Central memory CD8-positive, alpha-beta T cell (primary cell): ENCODE measurements around the gene ST3GAL3.

Experiments
- ATAC-seq: fragments of 150-1000 bp; cut with Tn5 transposase; replicated peaks from 2 replicates; pipeline ENCODE4 v1.10.0; 2022; ENCODE audit warnings: mild to moderate bottlenecking, moderate FRiP score, moderate number of reproducible peaks; ENCODE audit not compliant: poor library complexity, severe bottlenecking; ENCODE audit errors: extremely low read depth
- DNase-seq, 2 donors: peaks; one replicate each; pipeline ENCODE4 v3.0.0; 2021; ENCODE audit warnings: low spot score in 2 of 2
- H3K27ac Mint-ChIP-seq: one replicate; pipeline ENCODE4 v1.8.0; 2022; ENCODE audit warnings: low read depth, mild to moderate bottlenecking, moderate library complexity, mixed read lengths
- H3K27me3 Mint-ChIP-seq: one replicate; pipeline ENCODE4 v1.8.0; 2022; ENCODE audit warnings: mixed read lengths
- H3K36me3 Mint-ChIP-seq: one replicate; pipeline ENCODE4 v1.8.0; 2022; ENCODE audit warnings: mild to moderate bottlenecking, moderate library complexity, mixed read lengths; ENCODE audit not compliant: insufficient read depth
- H3K4me1 Mint-ChIP-seq: one replicate; pipeline ENCODE4 v1.8.0; 2022; ENCODE audit warnings: mixed read lengths
- H3K4me3 Mint-ChIP-seq: one replicate; pipeline ENCODE4 v1.8.0; 2022; ENCODE audit warnings: mild to moderate bottlenecking, moderate library complexity, mixed read lengths
- H3K9me3 Mint-ChIP-seq: one replicate; pipeline ENCODE4 v1.8.0; 2022; ENCODE audit warnings: mixed read lengths

Gene ST3GAL3

GRCh38 chr1:43936431-43937151, 229.3 kb downstream of the ST3GAL3 start:
- no peaks in the 10 kb centered on the region for H3K9me3 Mint-ChIP-seq
- peaks cover 2% of the 10 kb centered on the region for H3K36me3 Mint-ChIP-seq
- peaks cover 25% of the 10 kb centered on the region for H3K27me3 Mint-ChIP-seq
- DNase-seq (no peak), ATAC-seq (no peak)
- peaks cover 6% of the 10 kb centered on the region for H3K4me1 Mint-ChIP-seq
- no peak overlapping the region for H3K27ac Mint-ChIP-seq
- peak overlapping the region; percentile 58 for H3K4me3 Mint-ChIP-seq

- peaks cover 25% of the 10 kb centered on the region for H3K27me3 Mint-ChIP-seq
- no peaks in the 10 kb centered on the region for H3K9me3 Mint-ChIP-seq
- H3K4me1 Mint-ChIP-seq, result peaks cover 6% of the 10 kb centered on the region
- no peak overlapping the region for H3K4me3 Mint-ChIP-seq
- H3K27ac Mint-ChIP-seq, result peak overlapping the region; percentile 35
- no peak for ATAC-seq
- no peak for DNase-seq
- H3K36me3 Mint-ChIP-seq, result peaks cover 2% of the 10 kb centered on the region
Observed at GRCh38 chr1:43937179-43937865, 230.0 kb downstream of the ST3GAL3 start.

GRCh38 chr1:43938383-43938782, 231.0 kb downstream of the ST3GAL3 start:
- H3K27ac Mint-ChIP-seq, result no peak overlapping the region
- DNase-seq (no peak), ATAC-seq (no peak)
- H3K9me3 Mint-ChIP-seq, result no peaks in the 10 kb centered on the region
- H3K4me3 Mint-ChIP-seq, result no peak overlapping the region
- H3K36me3 Mint-ChIP-seq, result peaks cover 4% of the 10 kb centered on the region
- peaks cover 25% of the 10 kb centered on the region for H3K27me3 Mint-ChIP-seq
- H3K4me1 Mint-ChIP-seq, result peaks cover 12% of the 10 kb centered on the region

- Mint-ChIP-seq H3K4me1 (peaks cover 9% of the 10 kb centered on the region), H3K36me3 (peaks cover 4% of the 10 kb centered on the region), H3K27ac (peak overlapping the region; percentile 18), H3K4me3 (no peak overlapping the region), H3K9me3 (no peaks in the 10 kb centered on the region), H3K27me3 (peaks cover 19% of the 10 kb centered on the region)
- ATAC-seq (no peak), DNase-seq (no peak)
Observed at GRCh38 chr1:43938892-43939587, 231.7 kb downstream of the ST3GAL3 start.

- Mint-ChIP-seq H3K4me1 (peaks cover 27% of the 10 kb centered on the region), H3K9me3 (no peaks in the 10 kb centered on the region), H3K36me3 (peaks cover 8% of the 10 kb centered on the region), H3K4me3 (no peak overlapping the region), H3K27ac (no peak overlapping the region), H3K27me3 (no peaks in the 10 kb centered on the region)
- ATAC-seq (no peak), DNase-seq (no peak)
Observed at GRCh38 chr1:43942411-43942810, 235.1 kb downstream of the ST3GAL3 start.

GRCh38 chr1:43944860-43945259, 237.5 kb downstream of the ST3GAL3 start:
- DNase-seq (no peak), ATAC-seq (no peak)
- H3K27me3 Mint-ChIP-seq, result no peaks in the 10 kb centered on the region
- no peaks in the 10 kb centered on the region for H3K9me3 Mint-ChIP-seq
- peak overlapping the region; percentile 2 for H3K4me3 Mint-ChIP-seq
- peak overlapping the region; percentile 92 for H3K27ac Mint-ChIP-seq
- H3K36me3 Mint-ChIP-seq, result peaks cover 8% of the 10 kb centered on the region
- peaks cover 41% of the 10 kb centered on the region for H3K4me1 Mint-ChIP-seq

GRCh38 chr1:43945674-43946235, 238.4 kb downstream of the ST3GAL3 start:
- H3K4me3 Mint-ChIP-seq, result peak overlapping the region; percentile 97
- H3K27me3 Mint-ChIP-seq, result no peaks in the 10 kb centered on the region
- peak overlapping the region; percentile 92 for H3K27ac Mint-ChIP-seq
- H3K9me3 Mint-ChIP-seq, result no peaks in the 10 kb centered on the region
- DNase-seq (no peak), ATAC-seq (no peak)
- peaks cover 9% of the 10 kb centered on the region for H3K36me3 Mint-ChIP-seq
- H3K4me1 Mint-ChIP-seq, result peaks cover 49% of the 10 kb centered on the region

- ATAC-seq (peak; percentile 97), DNase-seq (peak; percentile 94 to 96)
- Mint-ChIP-seq H3K4me1 (peaks cover 55% of the 10 kb centered on the region), H3K4me3 (peak within 1 kb of the TSS; percentile 97), H3K27ac (peak within 1 kb of the TSS; percentile 92), H3K9me3 (no peaks in the 10 kb centered on the region), H3K27me3 (no peaks in the 10 kb centered on the region), H3K36me3 (peaks cover 9% of the 10 kb centered on the region)
Observed at GRCh38 chr1:43946236-43947060, 239.1 kb downstream of the ST3GAL3 start, which contains the start of gene IPO13. Gene IPO13, plus strand, starts transcription at chr1:43946950. Its CDS starts 651 bp downstream, at chr1:43947601.

- peak overlapping the region; percentile 92 for H3K27ac Mint-ChIP-seq
- DNase-seq (peak in 1 of 2 donors; percentile 16), ATAC-seq (peak; percentile 3)
- H3K4me3 Mint-ChIP-seq, result peak overlapping the region; percentile 97
- no peaks in the 10 kb centered on the region for H3K9me3 Mint-ChIP-seq
- peaks cover 58% of the 10 kb centered on the region for H3K4me1 Mint-ChIP-seq
- H3K36me3 Mint-ChIP-seq, result peaks cover 9% of the 10 kb centered on the region
- H3K27me3 Mint-ChIP-seq, result no peaks in the 10 kb centered on the region
Observed at GRCh38 chr1:43947061-43947873, 239.9 kb downstream of the ST3GAL3 start.

- DNase-seq (no peak), ATAC-seq (no peak)
- H3K9me3 Mint-ChIP-seq, result no peaks in the 10 kb centered on the region
- peaks cover 8% of the 10 kb centered on the region for H3K36me3 Mint-ChIP-seq
- no peaks in the 10 kb centered on the region for H3K27me3 Mint-ChIP-seq
- peak overlapping the region; percentile 97 for H3K4me3 Mint-ChIP-seq
- H3K27ac Mint-ChIP-seq, result no peak overlapping the region
- peaks cover 53% of the 10 kb centered on the region for H3K4me1 Mint-ChIP-seq
Observed at GRCh38 chr1:43947874-43948437, 240.6 kb downstream of the ST3GAL3 start.

GRCh38 chr1:43949678-43950077, 242.3 kb downstream of the ST3GAL3 start:
- H3K27ac Mint-ChIP-seq, result no peak overlapping the region
- no peaks in the 10 kb centered on the region for H3K9me3 Mint-ChIP-seq
- ATAC-seq (no peak), DNase-seq (no peak)
- H3K4me3 Mint-ChIP-seq, result no peak overlapping the region
- peaks cover 50% of the 10 kb centered on the region for H3K4me1 Mint-ChIP-seq
- H3K36me3 Mint-ChIP-seq, result peaks cover 8% of the 10 kb centered on the region
- no peaks in the 10 kb centered on the region for H3K27me3 Mint-ChIP-seq
